GM23338 (cell line): ENCODE measurements around the gene CFAP157. TPM values are rescaled to one million over a fixed set of nuclear protein-coding genes. Genes with fewer than 3 reads are reported as not detected.

ENCODE experiments used
- polyA plus RNA-seq: library from polyadenylated mRNA; unstranded; fragments of >200 nt; fragmentation: Nextera tagmentation; extraction: Ambion mirVana; gene quantifications from 2 replicates; pipeline ENCODE4 v1.2.1, GENCODE V29; 2016
- total RNA-seq: library from RNA; depleted of rRNA; stranded (reverse); fragments of >200 nt; shearing (Covaris generic); gene quantifications from 2 replicates; pipeline ENCODE4 v1.2.3, GENCODE V29; 2014; rRNA removed

Gene CFAP157
- total and polyA plus RNA-seq, 2 experiments from 2014 or later = 0.17 to 0.55 TPM

Other genes with a start within 250 kb of the CFAP157 start
- gene STXBP1, start 94.7 kb upstream of the CFAP157 start, total RNA-seq = 48.6 and 76.4 TPM in 2 replicates
- 45.8 and 50.4 TPM in 2 replicates for gene STXBP1, start 94.7 kb upstream of the CFAP157 start, polyA plus RNA-seq
- gene PTRH1, start 8.7 kb downstream of the CFAP157 start, total RNA-seq = 9.5 and 15.1 TPM in 2 replicates
- gene PTRH1, start 8.7 kb downstream of the CFAP157 start, polyA plus RNA-seq = 18.6 and 18.9 TPM in 2 replicates
- gene TTC16, start 9.1 kb downstream of the CFAP157 start, total RNA-seq = not detected in 2 replicates
- not detected in 2 replicates for gene TTC16, start 9.1 kb downstream of the CFAP157 start, polyA plus RNA-seq
- 21.1 and 23.5 TPM in 2 replicates for gene TOR2A, start 28.3 kb downstream of the CFAP157 start, total RNA-seq
- gene TOR2A, start 28.3 kb downstream of the CFAP157 start, polyA plus RNA-seq = 14.4 TPM in 2 replicates
- gene SH2D3C, start 71.7 kb downstream of the CFAP157 start, total RNA-seq = 4.5 and 7.3 TPM in 2 replicates
- gene SH2D3C, start 71.7 kb downstream of the CFAP157 start, polyA plus RNA-seq = 4.2 and 4.4 TPM in 2 replicates
- gene CDK9, start 79.0 kb downstream of the CFAP157 start, total RNA-seq = 63.9 and 84.3 TPM in 2 replicates
- 49.7 and 58.5 TPM in 2 replicates for gene CDK9, start 79.0 kb downstream of the CFAP157 start, polyA plus RNA-seq
- gene FPGS, start 95.9 kb downstream of the CFAP157 start, total RNA-seq = 87.2 and 92.4 TPM in 2 replicates
- gene FPGS, start 95.9 kb downstream of the CFAP157 start, polyA plus RNA-seq = 40.7 and 43.5 TPM in 2 replicates
- 1.4 and 3.0 TPM in 2 replicates for gene ENG, start 147.7 kb downstream of the CFAP157 start, total RNA-seq
- 2.6 TPM in 2 replicates for gene ENG, start 147.7 kb downstream of the CFAP157 start, polyA plus RNA-seq
- gene AK1, start 170.7 kb downstream of the CFAP157 start, total RNA-seq = 6.7 and 16.2 TPM in 2 replicates
- gene AK1, start 170.7 kb downstream of the CFAP157 start, polyA plus RNA-seq = 35.5 and 36.3 TPM in 2 replicates
- 39.2 and 46.3 TPM in 2 replicates for gene ST6GALNAC6, start 192.6 kb downstream of the CFAP157 start, total RNA-seq
- gene ST6GALNAC6, start 192.6 kb downstream of the CFAP157 start, polyA plus RNA-seq = 20.7 and 21.5 TPM in 2 replicates
- 35.3 and 39.1 TPM in 2 replicates for gene ST6GALNAC4, start 210.1 kb downstream of the CFAP157 start, total RNA-seq
- 7.9 and 8.1 TPM in 2 replicates for gene ST6GALNAC4, start 210.1 kb downstream of the CFAP157 start, polyA plus RNA-seq
- 7.5 and 13.4 TPM in 2 replicates for gene PIP5KL1, start 223.8 kb downstream of the CFAP157 start, total RNA-seq
- 19.5 and 25.1 TPM in 2 replicates for gene PIP5KL1, start 223.8 kb downstream of the CFAP157 start, polyA plus RNA-seq
- gene DPM2, start 230.9 kb downstream of the CFAP157 start, total RNA-seq = 29.0 and 36.6 TPM in 2 replicates
- gene DPM2, start 230.9 kb downstream of the CFAP157 start, polyA plus RNA-seq = 92.2 and 92.4 TPM in 2 replicates